HG03196 (cell line): Measurements from ENCODE around the gene CXCL11.
"Not testable (repeated sequence)": the region's sequence is repeated elsewhere in the genome, so short reads cannot be mapped to it uniquely, and the experiment has no call there.

Source experiments
- ATAC-seq: cut with Tn5 transposase; IDR thresholded peaks from one replicate; pipeline ENCODE4 v1.9.1; 2021; ENCODE audit not compliant: unreplicated experiment

CXCL11 gene

DNA sequence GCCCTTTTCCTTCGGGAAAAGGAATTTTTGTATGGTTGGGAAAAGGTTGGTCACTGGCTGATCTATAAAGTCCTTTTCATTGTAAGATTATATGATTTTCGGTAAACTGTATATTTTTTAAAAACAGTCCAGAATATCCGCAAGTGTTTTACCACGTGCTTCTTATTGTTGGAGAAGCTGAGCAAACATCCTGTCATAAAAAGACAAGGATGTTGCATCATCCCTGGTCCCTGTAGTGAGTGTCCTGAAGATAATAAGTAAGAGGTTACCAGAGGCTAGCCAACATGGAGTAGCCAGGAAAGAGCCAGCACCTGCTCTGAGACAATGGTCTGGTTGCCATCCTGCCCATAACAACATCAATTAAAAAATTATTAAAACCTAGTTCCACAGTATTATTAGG, 33.7 kb downstream of the CXCL11 start:
- no peak for ATAC-seq

DNA sequence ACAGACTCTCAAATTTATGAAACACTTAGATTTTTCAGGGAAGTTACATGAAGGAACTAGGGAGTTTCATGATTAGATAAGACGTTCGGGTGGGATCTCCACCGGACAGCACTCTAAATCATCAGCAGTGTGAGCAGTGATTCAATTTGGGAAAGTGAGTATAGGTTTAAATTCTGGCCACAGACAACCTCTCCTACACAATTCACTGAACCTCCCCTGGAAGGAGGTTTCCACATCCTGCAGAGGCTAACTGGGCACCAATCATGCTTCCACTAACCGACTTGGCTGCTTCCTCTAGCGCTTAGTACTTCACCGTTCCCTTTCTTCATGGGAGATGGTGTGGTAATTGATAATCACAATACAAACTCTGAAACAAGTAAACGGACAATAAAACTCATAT, 34.2 kb downstream of the CXCL11 start:
- no peak for ATAC-seq

- ATAC-seq: no peak
Measured at GRCh38 chr4:76000279-76000678, 35.6 kb downstream of the CXCL11 start.

GRCh38 chr4:75998525-75999147, 37.2 kb downstream of the CXCL11 start:
- not testable (repeated sequence) for ATAC-seq

- no peak for ATAC-seq
Measured at GRCh38 chr4:75997946-75998345, 37.9 kb downstream of the CXCL11 start.

GRCh38 chr4:75997081-75997480, 38.8 kb downstream of the CXCL11 start:
- ATAC-seq: no peak

GRCh38 chr4:75995727-75996126, 40.1 kb downstream of the CXCL11 start:
- no peak for ATAC-seq

DNA sequence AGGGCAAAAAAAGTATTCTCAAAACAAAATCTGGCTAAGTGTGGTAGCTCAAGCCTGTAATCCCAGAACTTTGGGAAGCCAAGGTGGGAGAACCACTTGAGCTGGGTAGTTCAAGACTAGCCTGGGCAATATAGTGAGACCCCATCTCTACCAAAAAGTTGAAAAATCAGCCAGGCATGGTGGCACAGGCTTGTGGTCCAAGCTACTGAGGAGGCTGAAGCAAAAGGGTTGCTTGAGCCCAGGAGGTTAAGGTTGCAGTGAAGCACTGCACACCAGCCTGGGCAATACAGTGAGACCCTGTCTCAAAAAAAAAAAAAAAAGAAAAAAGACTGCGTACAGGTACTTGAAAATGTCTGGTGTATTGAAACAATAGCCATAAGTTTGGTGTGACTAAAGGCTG, 43.4 kb downstream of the CXCL11 start:
- ATAC-seq: no peak

- ATAC-seq: no peak
Measured at GRCh38 chr4:75989846-75990528, 45.9 kb downstream of the CXCL11 start.

DNA sequence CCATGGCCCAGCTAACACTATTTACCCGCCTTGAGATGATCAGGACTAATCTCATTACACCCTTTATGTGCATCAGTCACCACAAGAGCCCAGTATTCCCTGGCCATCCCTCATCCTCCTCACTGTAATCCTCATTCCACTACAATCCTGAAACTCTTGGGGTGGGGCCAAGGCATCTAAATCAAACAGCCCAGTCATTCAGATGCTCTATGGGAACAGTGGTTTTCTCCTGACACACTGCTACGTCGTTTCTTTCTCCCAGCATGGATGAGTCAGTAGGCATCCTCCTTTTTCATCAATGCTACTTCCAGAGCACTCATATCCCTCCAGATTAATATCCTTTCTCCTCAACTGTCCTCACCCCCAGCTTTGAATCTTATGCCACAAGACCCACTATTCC, 50.8 kb downstream of the CXCL11 start:
- no peak for ATAC-seq
